ENCODE results near the gene CDK10. TPM values are rescaled to one million over a fixed set of nuclear protein-coding genes. Genes with fewer than 3 reads are reported as not detected.

The CDK10 gene
- total and polyA plus RNA-seq, 10 of the 15 experiments (the other 5 are each of a cell fraction or from before 2014, with no cell fraction given): 1.5 to 58.7 (median 36.0) TPM

GRCh38 chr16:89720551-89720812 lies 34.0 kb downstream of the CDK10 start:
- DNase-seq (ENCODE audit: low read depth, low spot score) (no peak), ATAC-seq (peak; percentile 8; the same call in 1 of the 3 replicates), FAIRE-seq (no peak)
- H3K4me3 ChIP-seq: peak overlapping the region; percentile 93
- H3K4me2 ChIP-seq (ENCODE audit: control insufficient read depth, insufficient read depth): peak overlapping the region; percentile 97
- no peaks in the 10 kb centered on the region for H3K27me3 ChIP-seq (replicated peaks in 1 of 2; ENCODE audit: control insufficient read depth in 2 of 2, insufficient read depth in 2 of 2, low read length in 1 of 2)
- ChIA-PET CTCF (interaction anchor here (0.9 to 1.8 kb wide), 2 partner anchors 14 to 20 kb away, joined by 4 to 12 read pairs; no protein-coding TSS in a partner anchor), POLR2A (interaction anchor here (1.5 kb wide), 1 partner anchor 34 kb away, joined by 6 read pairs; the partner anchor contains the start of gene CDK10), SMC1A (ENCODE audit: uncharacterized antibody, unreplicated experiment) (interaction anchor here (1.0 kb wide), 1 partner anchor 44 kb away, joined by 3 read pairs; no protein-coding TSS in a partner anchor), RAD21 (ENCODE audit: unreplicated experiment) (interaction anchor here (1.0 kb wide), 1 partner anchor 14 kb away, joined by 6 read pairs; no protein-coding TSS in a partner anchor)
- BruUV-seq (replicated peaks): no TSS peak
- in situ Hi-C loops (cut with MboI): no loop called here
- intact Hi-C loops (cut with micrococcal nuclease; ENCODE audit: unreplicated experiment): loop anchor here (2.0 kb wide), 1 partner anchor 44 kb away; no protein-coding TSS in a partner anchor
- peak overlapping the region; percentile 79 for H2AFZ ChIP-seq (ENCODE audit: control insufficient read depth, low read depth, low read length)
- H3K9ac ChIP-seq (ENCODE audit: control insufficient read depth, insufficient read depth, low read length): peak overlapping the region; percentile 55
- 1% methylated on average over 18 of the region's 29 CpGs for WGBS (ENCODE audit: insufficient coverage, insufficient replicate concordance, low lambda C conversion rate, missing lambda C conversion rate)
- TF ChIP-seq NFXL1 (IDR thresholded peaks at IDR 0.05; ENCODE audit: borderline replicate concordance) (0 out of 2 replicates have a peak, but pooled peaks have one; percentile 45), BHLHE40 (IDR thresholded peaks at IDR 0.05; ENCODE audit: borderline replicate concordance in 1 of 2, low read depth in 2 of 2, low read length in 1 of 2) (no peak)
- H3K9me3 ChIP-seq (replicated peaks; ENCODE audit: control insufficient read depth, insufficient read depth, low read length): no peaks in the 10 kb centered on the region
- H4K20me1 ChIP-seq (ENCODE audit: control insufficient read depth, insufficient read depth): no peaks in the 10 kb centered on the region
- peaks cover 7 to 11% of the 10 kb centered on the region in 2 experiments; a peak in 3 of 4 replicates for H3K36me3 ChIP-seq (ENCODE audit: control insufficient read depth in 2 of 2, insufficient read depth in 2 of 2, low read length in 1 of 2)
- H3K4me1 ChIP-seq (ENCODE audit: control insufficient read depth, insufficient read depth, low read length): peaks cover 31% of the 10 kb centered on the region
- peaks cover 24% of the 10 kb centered on the region for H3K79me2 ChIP-seq (ENCODE audit: control insufficient read depth, insufficient read depth, low read length)
- peak overlapping the region; percentile 63; the same call in 1 of the 2 replicates for H3K27ac ChIP-seq (ENCODE audit: control insufficient read depth, insufficient read depth)

GRCh38 chr16:89720813-89721545 lies 34.5 kb downstream of the CDK10 start, which contains the start of the genes VPS9D1 and ZNF276:
Gene VPS9D1 (minus strand): TSS chr16:89720898. CDS start chr16:89720861, 37 bp downstream.
Gene ZNF276 (plus strand): TSS chr16:89721537. CDS start chr16:89721641, 104 bp downstream.
- no TSS peak for BruUV-seq (replicated peaks)
- H3K4me1 ChIP-seq (ENCODE audit: control insufficient read depth, insufficient read depth, low read length): peaks cover 31% of the 10 kb centered on the region
- peak within 1 kb of the TSS; percentile 75 for H3K9ac ChIP-seq (ENCODE audit: control insufficient read depth, insufficient read depth, low read length)
- DNase-seq (ENCODE audit: low read depth, low spot score): no peak
- H3K9me3 ChIP-seq (replicated peaks; ENCODE audit: control insufficient read depth, insufficient read depth, low read length): no peaks in the 10 kb centered on the region
- H3K36me3 ChIP-seq (ENCODE audit: control insufficient read depth in 2 of 2, insufficient read depth in 2 of 2, low read length in 1 of 2): peaks cover 7 to 11% of the 10 kb centered on the region in 2 experiments; a peak in 3 of 4 replicates
- H3K4me3 ChIP-seq: peak within 1 kb of the TSS; percentile 93
- ChIA-PET POLR2A (interaction anchor here (1.5 kb wide), 1 partner anchor 34 kb away, joined by 6 read pairs; the partner anchor contains the start of gene CDK10), RAD21 (ENCODE audit: unreplicated experiment) (interaction anchor here (1.0 kb wide), 1 partner anchor 15 kb away, joined by 6 read pairs; no protein-coding TSS in a partner anchor), SMC1A (ENCODE audit: uncharacterized antibody, unreplicated experiment) (interaction anchor here (1.0 kb wide), 1 partner anchor 43 kb away, joined by 3 read pairs; no protein-coding TSS in a partner anchor), CTCF (interaction anchor here (0.9 to 1.8 kb wide), 2 partner anchors 14 to 21 kb away, joined by 4 to 12 read pairs; no protein-coding TSS in a partner anchor)
- FAIRE-seq: no peak
- H4K20me1 ChIP-seq (ENCODE audit: control insufficient read depth, insufficient read depth): no peaks in the 10 kb centered on the region
- intact Hi-C loops (cut with micrococcal nuclease; ENCODE audit: unreplicated experiment) (loop anchor here (2.0 kb wide), 1 partner anchor 44 kb away; no protein-coding TSS in a partner anchor), in situ Hi-C loops (cut with MboI) (no loop called here)
- H3K27ac ChIP-seq (ENCODE audit: control insufficient read depth, insufficient read depth): peak within 1 kb of the TSS; percentile 63
- H3K27me3 ChIP-seq (replicated peaks in 1 of 2; ENCODE audit: control insufficient read depth in 2 of 2, insufficient read depth in 2 of 2, low read length in 1 of 2): no peaks in the 10 kb centered on the region
- WGBS (ENCODE audit: insufficient coverage, insufficient replicate concordance, low lambda C conversion rate, missing lambda C conversion rate): under 1% methylated on average over 63 of the region's 103 CpGs
- H3K4me2 ChIP-seq (ENCODE audit: control insufficient read depth, insufficient read depth): peak within 1 kb of the TSS; percentile 97
- H3K79me2 ChIP-seq (ENCODE audit: control insufficient read depth, insufficient read depth, low read length): peaks cover 24% of the 10 kb centered on the region
- ATAC-seq: peak; percentile 78
- peak within 1 kb of the TSS; percentile 79 for H2AFZ ChIP-seq (ENCODE audit: control insufficient read depth, low read depth, low read length)
- TF ChIP-seq SRF (IDR thresholded peaks at IDR 0.05; ENCODE audit: low read depth in 2 of 2, low read length in 2 of 2) (peak; percentile 72 to 90), FOXK2 (IDR thresholded peaks at IDR 0.05) (no peak), ASH2L (IDR thresholded peaks at IDR 0.05; ENCODE audit: borderline replicate concordance, low read depth) (peak; percentile 87; the same call in 1 of the 2 replicates), BCLAF1 (IDR thresholded peaks at IDR 0.05) (0 out of 2 replicates have a peak, but pooled peaks have one; percentile 8), NKRF (conservative IDR thresholded peaks at IDR 0.05) (peak; percentile 78), RCOR1 (conservative IDR thresholded peaks at IDR 0.05; ENCODE audit: low read depth, low read length) (0 out of 2 replicates have a peak, but pooled peaks have one; percentile 29)
